NCI-H2081 (cell line): Measurements from ENCODE around the gene PDE7B.
A peak's percentile ranks its signal among the peaks of the same experiment; 100 is the strongest.

Experiments
- DNase-seq, 2 experiments: peaks; one replicate each; lab custom pipeline; 2025; lab: John Stamatoyannopoulos, UW

The PDE7B gene

GRCh38 chr6:135851442-135852271 is at the start of gene PDE7B:
TSS of gene PDE7B (plus strand) at chr6:135851701.
- no peak for DNase-seq

GRCh38 chr6:135801755-135802465 is 49.6 kb upstream of the PDE7B start:
- no peak for DNase-seq

GRCh38 chr6:135810486-135810885 is 41.0 kb upstream of the PDE7B start:
- no peak for DNase-seq

GRCh38 chr6:135811170-135811569 is 40.3 kb upstream of the PDE7B start:
- DNase-seq: no peak

- no peak for DNase-seq
These were observed 39.6 kb upstream of the PDE7B start for GRCh38 chr6:135811644-135812526.

GRCh38 chr6:135813401-135813800 is 38.1 kb upstream of the PDE7B start:
- DNase-seq: no peak

- no peak for DNase-seq
These were observed 37.5 kb upstream of the PDE7B start for GRCh38 chr6:135814043-135814442.

- DNase-seq: no peak
These were observed 36.3 kb upstream of the PDE7B start for GRCh38 chr6:135815216-135815615.

GRCh38 chr6:135817035-135817434 is 34.5 kb upstream of the PDE7B start:
- no peak for DNase-seq

GRCh38 chr6:135819665-135820064 is 31.8 kb upstream of the PDE7B start:
- no peak for DNase-seq

GRCh38 chr6:135820340-135820739 is 31.2 kb upstream of the PDE7B start:
- no peak for DNase-seq

GRCh38 chr6:135823851-135824250 is 27.6 kb upstream of the PDE7B start:
- no peak for DNase-seq

- DNase-seq: no peak
These were observed 25.2 kb upstream of the PDE7B start for GRCh38 chr6:135826236-135826804.

GRCh38 chr6:135828021-135828420 is 23.5 kb upstream of the PDE7B start:
- DNase-seq: no peak

- no peak for DNase-seq
These were observed 21.0 kb upstream of the PDE7B start for GRCh38 chr6:135830452-135830881.

- no peak for DNase-seq
These were observed 20.5 kb upstream of the PDE7B start for GRCh38 chr6:135831016-135831415.

- no peak for DNase-seq
These were observed 19.3 kb upstream of the PDE7B start for GRCh38 chr6:135832166-135832565.

- DNase-seq: peak in 1 of 2 experiments; percentile 1
These were observed 17.7 kb upstream of the PDE7B start for GRCh38 chr6:135833771-135834170.

- no peak for DNase-seq
These were observed 13.6 kb upstream of the PDE7B start for GRCh38 chr6:135837735-135838449.

GRCh38 chr6:135839121-135839520 is 12.4 kb upstream of the PDE7B start:
- DNase-seq: no peak
